ENCODE results near the gene STEAP3. TPM values are rescaled to one million over a fixed set of nuclear protein-coding genes. Genes with fewer than 3 reads are reported as not detected.

Gene STEAP3
- total and polyA plus RNA-seq, 12 donors: 5.0 to 18.2 (median 7.4) TPM

DNA sequence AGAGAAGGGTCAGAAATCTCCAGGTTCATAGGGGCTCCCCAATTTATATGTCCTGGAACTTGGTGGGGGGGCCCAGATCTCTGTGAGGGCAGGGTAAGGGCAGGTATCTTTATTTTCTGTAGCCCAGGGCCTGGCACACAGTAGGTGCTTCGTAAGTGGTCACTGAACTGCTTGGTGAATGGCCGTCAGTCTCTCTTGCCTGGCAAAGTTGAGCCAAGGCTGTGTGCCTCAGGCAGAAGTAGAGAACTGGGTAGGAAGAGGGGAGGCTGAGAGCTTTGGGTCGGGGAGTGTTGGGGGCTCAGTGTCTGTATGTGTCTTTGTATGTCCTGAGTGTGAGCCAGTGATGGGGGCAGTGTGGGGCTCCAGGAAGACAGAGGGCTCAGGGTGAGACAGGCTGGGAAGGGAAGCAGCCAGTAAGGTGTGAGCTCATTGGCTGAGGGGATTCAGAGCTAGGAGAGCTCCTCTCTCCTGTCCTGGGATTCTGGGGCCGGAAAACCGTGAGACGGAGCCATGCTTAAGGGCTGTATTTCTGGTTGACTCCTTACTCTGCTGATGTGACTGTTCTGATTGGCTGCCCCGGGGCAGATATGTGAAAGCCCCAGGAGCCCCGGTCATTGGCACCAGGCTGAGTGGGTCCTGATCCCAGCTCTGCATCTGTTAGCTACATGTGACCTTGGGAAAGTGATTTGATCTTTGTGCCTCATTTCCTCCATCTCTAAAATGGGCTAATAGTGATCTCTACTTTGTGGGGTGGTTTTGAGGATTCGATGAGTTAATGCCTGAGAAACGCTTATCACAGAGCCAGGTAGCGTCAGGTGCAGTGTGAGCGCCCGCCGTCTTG, 30.3 kb downstream of the STEAP3 start:
- no peak for ATAC-seq

GRCh38 chr2:119254601-119255080, 31.0 kb downstream of the STEAP3 start:
- Histone ChIP-seq H3K9me3 (no peaks in the 10 kb centered on the region), H3K4me3 (no peak overlapping the region), H3K36me3 (peaks cover 0 to 15% (median 0%) of the 10 kb centered on the region in 9 donors), H3K27me3 (no peaks in the 10 kb centered on the region), H3K4me1 (peaks cover 0 to 19% (median 0%) of the 10 kb centered on the region in 9 donors), H3K27ac (no peak overlapping the region)
- ATAC-seq (no peak), DNase-seq (no peak)
- TF ChIP-seq CTCF (IDR thresholded peaks at IDR 0.05): no peak
- intact Hi-C loops (cut with DNase I): loop anchor here in 1 of 10 donors (5.0 kb wide), 1 partner anchor 32 kb away; the partner anchor contains the start of gene STEAP3
- WGBS, 2 donors: 95 to 97% methylated on average over 10 of the region's 10 CpGs

More for the DNA sequence above, 30.3 kb downstream of the STEAP3 start:
- no peaks in the 10 kb centered on the region for H3K27me3 ChIP-seq
- no peak overlapping the region for H3K27ac ChIP-seq
- 89 to 93% methylated on average over 14 of the region's 14 CpGs for WGBS, 2 donors
- peaks cover 0 to 20% (median 0%) of the 10 kb centered on the region in 9 donors for H3K36me3 ChIP-seq
- no peak overlapping the region for H3K4me3 ChIP-seq
- peaks cover 0 to 17% (median 0%) of the 10 kb centered on the region in 9 donors for H3K4me1 ChIP-seq
- DNase-seq: no peak
- no peaks in the 10 kb centered on the region for H3K9me3 ChIP-seq
- intact Hi-C loops (cut with DNase I): no loop called here
- TF ChIP-seq CTCF (IDR thresholded peaks at IDR 0.05): no peak

GRCh38 chr2:119255760-119256581, 32.3 kb downstream of the STEAP3 start:
- Histone ChIP-seq H3K27me3 (no peaks in the 10 kb centered on the region), H3K9me3 (no peaks in the 10 kb centered on the region), H3K36me3 (peaks cover 0 to 15% (median 0%) of the 10 kb centered on the region in 9 donors), H3K27ac (no peak overlapping the region), H3K4me1 (peaks cover 0 to 21% (median 0%) of the 10 kb centered on the region in 9 donors), H3K4me3 (no peak overlapping the region)
- ATAC-seq (peak in 5 of 8 donors; percentile 45 to 75 (median 68)), DNase-seq (no peak)
- intact Hi-C loops (cut with DNase I): loop anchor here in 1 of 10 donors (5.0 kb wide), 1 partner anchor 34 kb away; the partner anchor contains the start of gene STEAP3
- TF ChIP-seq CTCF (IDR thresholded peaks at IDR 0.05): no peak
- WGBS, 2 donors: 55 to 61% methylated on average over 12 of the region's 12 CpGs

GRCh38 chr2:119256582-119256921, 32.9 kb downstream of the STEAP3 start:
- intact Hi-C loops (cut with DNase I): loop anchor here in 1 of 10 donors (5.0 kb wide), 1 partner anchor 34 kb away; the partner anchor contains the start of gene STEAP3
- peaks cover 0 to 21% (median 0%) of the 10 kb centered on the region in 9 donors for H3K4me1 ChIP-seq
- WGBS, 2 donors: 82 to 83% methylated on average over 2 of the region's 2 CpGs
- H3K4me3 ChIP-seq: no peak overlapping the region
- H3K27me3 ChIP-seq: no peaks in the 10 kb centered on the region
- no peak overlapping the region for H3K27ac ChIP-seq
- no peak for DNase-seq
- no peak for TF ChIP-seq CTCF (IDR thresholded peaks at IDR 0.05)
- peaks cover 0 to 15% (median 0%) of the 10 kb centered on the region in 9 donors for H3K36me3 ChIP-seq
- H3K9me3 ChIP-seq: no peaks in the 10 kb centered on the region
- no peak for ATAC-seq
